HG03558 (cell line): ENCODE data around the gene MB.
"Not testable (repeated sequence)": the region's sequence is repeated elsewhere in the genome, so short reads cannot be mapped to it uniquely, and the experiment has no call there.

ENCODE experiments used
- ATAC-seq: cut with Tn5 transposase; IDR thresholded peaks from one replicate; pipeline ENCODE4 v1.9.1; 2021; ENCODE audit warnings: moderate number of reproducible peaks; ENCODE audit not compliant: unreplicated experiment; ENCODE audit errors: extremely low read depth

The MB gene

GRCh38 chr22:35617137-35617755 lies at the start of gene MB:
TSS of gene MB (minus strand) at chr22:35617329. CDS start at chr22:35617257, 72 bp downstream.
- no peak for ATAC-seq

GRCh38 chr22:35666699-35667098 lies 49.6 kb upstream of the MB start:
- not testable (repeated sequence) for ATAC-seq

GRCh38 chr22:35664955-35665587 lies 47.9 kb upstream of the MB start:
- ATAC-seq, result no peak

GRCh38 chr22:35663371-35663770 lies 46.2 kb upstream of the MB start:
- ATAC-seq, result no peak

- no peak for ATAC-seq
These were observed 45.8 kb upstream of the MB start for GRCh38 chr22:35662914-35663313.

- no peak for ATAC-seq
These were observed 44.3 kb upstream of the MB start for GRCh38 chr22:35661464-35661863.

- no peak for ATAC-seq
These were observed 43.4 kb upstream of the MB start for GRCh38 chr22:35660291-35661127.

- no peak for ATAC-seq
These were observed 40.6 kb upstream of the MB start for GRCh38 chr22:35657571-35658312.

- no peak for ATAC-seq
These were observed 39.2 kb upstream of the MB start for GRCh38 chr22:35656284-35656752.

GRCh38 chr22:35653824-35654223 lies 36.7 kb upstream of the MB start:
- no peak for ATAC-seq

- ATAC-seq, result no peak
These were observed 34.0 kb upstream of the MB start for GRCh38 chr22:35651085-35651484.

GRCh38 chr22:35649636-35650250 lies 32.6 kb upstream of the MB start:
- ATAC-seq, result no peak

GRCh38 chr22:35649026-35649553 lies 32.0 kb upstream of the MB start:
- no peak for ATAC-seq

- no peak for ATAC-seq
These were observed 31.2 kb upstream of the MB start, which contains the start of gene APOL6 for GRCh38 chr22:35648066-35649025. TSS of gene APOL6 (plus strand) at chr22:35648446. CDS start at chr22:35656426, 7,980 bp downstream.

GRCh38 chr22:35645646-35646045 lies 28.5 kb upstream of the MB start:
- ATAC-seq, result no peak

- no peak for ATAC-seq
These were observed 26.9 kb upstream of the MB start for GRCh38 chr22:35643991-35644390.

- no peak for ATAC-seq
These were observed 25.2 kb upstream of the MB start for GRCh38 chr22:35642305-35642741.

- ATAC-seq, result no peak
These were observed 24.5 kb upstream of the MB start for GRCh38 chr22:35641494-35642120.
